ENCODE results near the gene NIPAL1.

NIPAL1 gene

DNA sequence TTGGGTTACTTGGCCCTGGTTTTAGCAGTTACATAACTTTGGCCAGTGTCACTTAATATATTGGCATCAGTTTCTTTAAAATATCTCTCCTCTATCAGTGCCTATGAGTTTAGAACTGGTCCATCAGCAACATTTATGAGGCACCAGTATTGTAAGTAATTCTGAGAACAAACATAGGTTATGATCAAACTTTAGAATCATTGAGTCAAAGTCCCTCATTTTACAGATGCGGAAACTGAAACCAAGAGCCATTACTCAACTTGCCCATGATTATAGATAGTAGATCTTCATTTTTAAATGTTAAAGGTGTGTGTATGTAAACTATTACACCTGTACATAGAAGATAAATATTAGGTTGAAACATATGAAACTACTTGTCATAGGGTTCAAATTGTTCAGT, 4.5 kb downstream of the NIPAL1 start:
- Histone ChIP-seq H3K36me3 (no peaks in the 10 kb centered on the region), H3K27me3 (peaks cover 67% of the 10 kb centered on the region), H3K4me3 (ENCODE audit: low read depth in 1 of 2, low read length in 1 of 2) (no peak overlapping the region), H3K27ac (no peak overlapping the region), H3K9me3 (no peaks in the 10 kb centered on the region), H3K4me1 (ENCODE audit: control insufficient read depth in 1 of 2, insufficient read depth in 1 of 2, low read depth in 1 of 2, low read length in 1 of 2) (peaks cover 12 to 14% of the 10 kb centered on the region in 2 experiments)
- TF ChIP-seq, protein P1, sequence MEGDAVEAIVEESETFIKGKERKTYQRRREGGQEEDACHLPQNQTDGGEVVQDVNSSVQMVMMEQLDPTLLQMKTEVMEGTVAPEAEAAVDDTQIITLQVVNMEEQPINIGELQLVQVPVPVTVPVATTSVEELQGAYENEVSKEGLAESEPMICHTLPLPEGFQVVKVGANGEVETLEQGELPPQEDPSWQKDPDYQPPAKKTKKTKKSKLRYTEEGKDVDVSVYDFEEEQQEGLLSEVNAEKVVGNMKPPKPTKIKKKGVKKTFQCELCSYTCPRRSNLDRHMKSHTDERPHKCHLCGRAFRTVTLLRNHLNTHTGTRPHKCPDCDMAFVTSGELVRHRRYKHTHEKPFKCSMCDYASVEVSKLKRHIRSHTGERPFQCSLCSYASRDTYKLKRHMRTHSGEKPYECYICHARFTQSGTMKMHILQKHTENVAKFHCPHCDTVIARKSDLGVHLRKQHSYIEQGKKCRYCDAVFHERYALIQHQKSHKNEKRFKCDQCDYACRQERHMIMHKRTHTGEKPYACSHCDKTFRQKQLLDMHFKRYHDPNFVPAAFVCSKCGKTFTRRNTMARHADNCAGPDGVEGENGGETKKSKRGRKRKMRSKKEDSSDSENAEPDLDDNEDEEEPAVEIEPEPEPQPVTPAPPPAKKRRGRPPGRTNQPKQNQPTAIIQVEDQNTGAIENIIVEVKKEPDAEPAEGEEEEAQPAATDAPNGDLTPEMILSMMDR (IDR thresholded peaks at IDR 0.05): no peak

DNA sequence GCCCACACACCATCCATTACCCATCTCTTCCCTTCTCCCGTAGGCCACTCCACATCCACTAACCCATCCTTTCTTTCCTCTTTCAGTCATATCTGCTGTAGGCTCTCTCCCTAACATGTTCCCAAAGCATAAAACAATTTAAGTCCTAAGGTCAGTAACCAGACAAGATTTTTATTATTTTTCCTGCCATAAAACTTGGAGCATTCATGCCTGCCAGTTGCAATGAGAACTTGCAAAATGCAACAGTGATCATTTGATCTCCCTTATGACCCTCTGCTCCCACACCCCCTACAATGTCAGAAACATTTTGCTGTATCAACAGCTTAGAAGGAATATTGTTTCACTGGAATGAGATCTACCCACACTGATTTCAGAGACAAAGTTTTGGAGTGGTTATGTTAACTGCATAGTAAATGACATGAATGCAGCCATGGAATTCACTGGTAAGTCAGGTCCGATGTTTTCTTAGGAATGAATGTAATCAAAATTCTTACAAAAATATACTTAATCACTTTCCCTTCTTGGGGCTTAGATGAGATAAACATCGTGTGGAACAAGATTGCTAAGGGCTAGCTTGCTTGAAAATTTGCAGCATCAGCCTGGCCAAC, 5.7 kb downstream of the NIPAL1 start:
- peaks cover under 1 to 2% of the 10 kb centered on the region in 2 experiments for H3K4me1 ChIP-seq (ENCODE audit: control insufficient read depth in 1 of 2, insufficient read depth in 1 of 2, low read depth in 1 of 2, low read length in 1 of 2)
- H3K27me3 ChIP-seq: peaks cover 55% of the 10 kb centered on the region
- TF ChIP-seq, protein P1 (IDR thresholded peaks at IDR 0.05): no peak

DNA sequence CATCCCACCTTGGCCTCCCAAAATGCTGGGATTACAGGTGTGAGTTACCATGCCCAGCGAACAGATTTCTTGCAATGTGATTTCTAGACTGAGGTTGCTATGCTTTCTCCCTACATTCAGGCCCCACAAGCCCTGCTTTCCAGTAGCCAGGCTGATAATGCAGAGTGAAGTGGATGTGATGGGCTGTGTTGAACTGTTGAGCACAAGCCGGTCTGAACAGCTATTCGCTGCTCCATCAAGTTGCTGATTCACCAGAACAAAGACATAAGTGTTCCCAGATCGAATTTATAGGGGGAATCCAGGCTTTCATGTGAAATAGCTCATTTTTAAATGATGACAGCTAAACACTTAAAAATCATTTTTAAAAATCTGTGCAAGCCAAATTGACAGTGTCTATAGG, 8.0 kb downstream of the NIPAL1 start:
- no peak overlapping the region for H3K4me3 ChIP-seq (ENCODE audit: low read depth in 1 of 2, low read length in 1 of 2)
- H3K36me3 ChIP-seq: no peaks in the 10 kb centered on the region
- TF ChIP-seq, protein P1 (IDR thresholded peaks at IDR 0.05): no peak
- no peaks in the 10 kb centered on the region for H3K4me1 ChIP-seq (ENCODE audit: control insufficient read depth in 1 of 2, insufficient read depth in 1 of 2, low read depth in 1 of 2, low read length in 1 of 2)
- H3K27me3 ChIP-seq: peaks cover 33% of the 10 kb centered on the region
- no peaks in the 10 kb centered on the region for H3K9me3 ChIP-seq
- H3K27ac ChIP-seq: no peak overlapping the region

More for the DNA sequence above, 5.7 kb downstream of the NIPAL1 start:
- Histone ChIP-seq H3K9me3 (no peaks in the 10 kb centered on the region), H3K4me3 (ENCODE audit: low read depth in 1 of 2, low read length in 1 of 2) (no peak overlapping the region), H3K27ac (no peak overlapping the region), H3K36me3 (no peaks in the 10 kb centered on the region)

DNA sequence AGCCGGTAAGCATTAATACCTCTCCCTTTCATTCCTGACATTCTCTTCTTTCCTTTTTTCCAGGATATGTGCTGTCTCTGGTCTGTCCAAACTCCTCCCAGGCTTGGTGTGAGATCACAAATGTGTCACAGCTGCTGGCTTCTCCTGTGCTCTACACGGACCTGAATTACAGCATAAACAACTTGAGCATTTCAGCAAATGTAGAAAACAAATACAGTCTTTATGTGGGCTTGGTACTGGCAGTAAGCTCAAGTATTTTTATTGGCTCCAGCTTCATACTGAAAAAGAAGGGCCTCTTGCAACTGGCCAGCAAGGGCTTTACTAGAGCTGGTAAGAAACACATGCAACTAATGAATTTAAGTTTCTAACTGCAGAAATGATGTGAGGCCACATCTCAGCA, 8.4 kb downstream of the NIPAL1 start:
- Histone ChIP-seq H3K36me3 (no peaks in the 10 kb centered on the region), H3K9me3 (no peaks in the 10 kb centered on the region), H3K27ac (no peak overlapping the region), H3K4me1 (ENCODE audit: control insufficient read depth in 1 of 2, insufficient read depth in 1 of 2, low read depth in 1 of 2, low read length in 1 of 2) (no peaks in the 10 kb centered on the region), H3K27me3 (peaks cover 28% of the 10 kb centered on the region), H3K4me3 (ENCODE audit: low read depth in 1 of 2, low read length in 1 of 2) (no peak overlapping the region)
- TF ChIP-seq, protein P1 (IDR thresholded peaks at IDR 0.05): no peak

- Histone ChIP-seq H3K4me3 (ENCODE audit: low read depth in 1 of 2, low read length in 1 of 2) (no peak overlapping the region), H3K36me3 (no peaks in the 10 kb centered on the region), H3K27me3 (peaks cover 5% of the 10 kb centered on the region), H3K4me1 (ENCODE audit: control insufficient read depth in 1 of 2, insufficient read depth in 1 of 2, low read depth in 1 of 2, low read length in 1 of 2) (no peaks in the 10 kb centered on the region), H3K27ac (no peak overlapping the region), H3K9me3 (no peaks in the 10 kb centered on the region)
- TF ChIP-seq, protein P1 (IDR thresholded peaks at IDR 0.05): no peak
These were observed 11.1 kb downstream of the NIPAL1 start for GRCh38 chr4:48027653-48028052.
